Measurements from ENCODE around the gene SLC35G6. TPM values are rescaled to one million over a fixed set of nuclear protein-coding genes. Genes with fewer than 3 reads are reported as not detected.
"Not testable (repeated sequence)": the region's sequence is repeated elsewhere in the genome, so short reads cannot be mapped to it uniquely, and the experiment has no call there.

SLC35G6 gene
- total and polyA plus RNA-seq, 9 donors, result not detected

- Histone ChIP-seq H3K36me3 (no peaks in the 10 kb centered on the region), H3K4me3 (peak overlapping the region; percentile 84), H3K27me3 (no peaks in the 10 kb centered on the region), H3K4me1 (ENCODE audit: insufficient read depth) (peaks cover 17% of the 10 kb centered on the region), H3K9me3 (no peaks in the 10 kb centered on the region), H3K27ac (peak overlapping the region; percentile 98 to 99)
- TF ChIP-seq CTCF (IDR thresholded peaks at IDR 0.05) (no peak), POLR2A (IDR thresholded peaks at IDR 0.05) (no peak), EP300 (IDR thresholded peaks at IDR 0.05) (no peak)
- DNase-seq, result peak; percentile 68 to 83 (median 78)
- 6 to 16% (median 8%) methylated on average over 28 to 40 of the region's 40 CpGs for WGBS, 3 donors
- intact Hi-C loops (cut with DNase I), result loop anchor here in 3 of 4 donors (5.0 kb wide), 1 partner anchor 36 kb away; no protein-coding TSS in a partner anchor
Measured at GRCh38 chr17:7478276-7479212, 2.7 kb upstream of the SLC35G6 start.

- 1% methylated on average over 16 to 86 of the region's 92 CpGs for WGBS, 3 donors
- H3K4me3 ChIP-seq, result peak within 1 kb of the TSS; percentile 84
Measured at GRCh38 chr17:7479213-7480088, 1.8 kb upstream of the SLC35G6 start, which contains the start of gene ZBTB4. TSS of gene ZBTB4 (minus strand) at chr17:7479631. CDS start at chr17:7466801, 12,830 bp downstream.

GRCh38 chr17:7480089-7480384 lies 1.2 kb upstream of the SLC35G6 start:
- peak overlapping the region; percentile 98 to 99 for H3K27ac ChIP-seq
- WGBS, 3 donors, result 2 to 6% (median 2%) methylated on average over 8 of the region's 8 CpGs
- TF ChIP-seq EP300 (IDR thresholded peaks at IDR 0.05), result no peak
- no peak for TF ChIP-seq POLR2A (IDR thresholded peaks at IDR 0.05)
- TF ChIP-seq CTCF (IDR thresholded peaks at IDR 0.05), result no peak
- H3K4me1 ChIP-seq (ENCODE audit: insufficient read depth), result peaks cover 15% of the 10 kb centered on the region
- no peak for DNase-seq
- H3K36me3 ChIP-seq, result no peaks in the 10 kb centered on the region
- no peaks in the 10 kb centered on the region for H3K9me3 ChIP-seq
- H3K27me3 ChIP-seq, result no peaks in the 10 kb centered on the region
- intact Hi-C loops (cut with DNase I), result loop anchor here in 1 of 4 donors (10.0 kb wide), 1 partner anchor 205 kb away; the partner anchor contains the start of genes TP53 and WRAP53
- H3K4me3 ChIP-seq, result peak overlapping the region; percentile 84

More at GRCh38 chr17:7479213-7480088, 1.8 kb upstream of the SLC35G6 start, which contains the start of gene ZBTB4:
- peaks cover 17% of the 10 kb centered on the region for H3K4me1 ChIP-seq (ENCODE audit: insufficient read depth)
- H3K27ac ChIP-seq, result peak within 1 kb of the TSS; percentile 98 to 99
- H3K36me3 ChIP-seq, result no peaks in the 10 kb centered on the region
- TF ChIP-seq CTCF (IDR thresholded peaks at IDR 0.05), result no peak
- peak; percentile 68 for TF ChIP-seq POLR2A (IDR thresholded peaks at IDR 0.05)
- TF ChIP-seq EP300 (IDR thresholded peaks at IDR 0.05), result no peak
- no peaks in the 10 kb centered on the region for H3K27me3 ChIP-seq
- DNase-seq, result peak; percentile 68 to 81 (median 79)
- intact Hi-C loops (cut with DNase I), result loop anchor here in 3 of 4 donors (5.0 to 10.0 kb wide), 2 partner anchors 37 to 205 kb away; partner anchors contain the start of genes TP53 (in 1 of the 3) and WRAP53 (in 1 of the 3)
- H3K9me3 ChIP-seq, result no peaks in the 10 kb centered on the region

GRCh38 chr17:7481842-7482741 lies 846 bp downstream of the SLC35G6 start:
- H3K27me3 ChIP-seq, H3K4me3 ChIP-seq, H3K9me3 ChIP-seq, H3K27ac ChIP-seq, H3K36me3 ChIP-seq: not testable (repeated sequence)
- peak in 3 of 5 donors; percentile 40 to 55 (median 45) for DNase-seq
- 82 to 86% (median 84%) methylated on average over 30 to 31 of the region's 31 CpGs for WGBS, 3 donors
- peaks cover 12% of the 10 kb centered on the region for H3K4me1 ChIP-seq (ENCODE audit: insufficient read depth)
- intact Hi-C loops (cut with DNase I), result loop anchor here in 1 of 4 donors (10.0 kb wide), 1 partner anchor 203 kb away; the partner anchor contains the start of genes TP53 and WRAP53

- H3K27me3 ChIP-seq, H3K36me3 ChIP-seq, DNase-seq, H3K9me3 ChIP-seq: not testable (repeated sequence)
- intact Hi-C loops (cut with DNase I), result loop anchor here in 1 of 4 donors (10.0 kb wide), 1 partner anchor 202 kb away; the partner anchor contains the start of genes TP53 and WRAP53
- Histone ChIP-seq H3K27ac (peak overlapping the region; percentile 90 to 98), H3K4me1 (ENCODE audit: insufficient read depth) (peaks cover 11% of the 10 kb centered on the region), H3K4me3 (peak overlapping the region; percentile 67)
- WGBS, 3 donors, result 61 to 73% (median 72%) methylated on average over 6 of the region's 6 CpGs
Measured at GRCh38 chr17:7482742-7483088, 1.5 kb downstream of the SLC35G6 start.

Data from ovary (tissue), 9 donors.